ENCODE data around the gene PPIAL4G.
"Not testable (repeated sequence)": the region's sequence is repeated elsewhere in the genome, so short reads cannot be mapped to it uniquely, and the experiment has no call there.

PPIAL4G gene

GRCh38 chr1:148458398-148458797 lies 24.7 kb downstream of the PPIAL4G start:
- not testable (repeated sequence) for ATAC-seq (ENCODE audit: low read depth); H3K4me1 Mint-ChIP-seq; H3K36me3 Mint-ChIP-seq; H3K9me3 Mint-ChIP-seq; H3K27me3 Mint-ChIP-seq
- H3K27ac Mint-ChIP-seq: peak overlapping the region; percentile 98
- H3K4me3 Mint-ChIP-seq: peak overlapping the region; percentile 96
- DNase-seq (ENCODE audit: low spot score in 2 of 2): peak; percentile 17 to 55

- not testable (repeated sequence) for H3K27ac Mint-ChIP-seq; H3K4me3 Mint-ChIP-seq; DNase-seq (ENCODE audit: low spot score in 2 of 2); H3K27me3 Mint-ChIP-seq; ATAC-seq (ENCODE audit: low read depth); H3K36me3 Mint-ChIP-seq; H3K9me3 Mint-ChIP-seq; H3K4me1 Mint-ChIP-seq
These were observed 30.3 kb downstream of the PPIAL4G start for GRCh38 chr1:148452845-148453244.

DNA sequence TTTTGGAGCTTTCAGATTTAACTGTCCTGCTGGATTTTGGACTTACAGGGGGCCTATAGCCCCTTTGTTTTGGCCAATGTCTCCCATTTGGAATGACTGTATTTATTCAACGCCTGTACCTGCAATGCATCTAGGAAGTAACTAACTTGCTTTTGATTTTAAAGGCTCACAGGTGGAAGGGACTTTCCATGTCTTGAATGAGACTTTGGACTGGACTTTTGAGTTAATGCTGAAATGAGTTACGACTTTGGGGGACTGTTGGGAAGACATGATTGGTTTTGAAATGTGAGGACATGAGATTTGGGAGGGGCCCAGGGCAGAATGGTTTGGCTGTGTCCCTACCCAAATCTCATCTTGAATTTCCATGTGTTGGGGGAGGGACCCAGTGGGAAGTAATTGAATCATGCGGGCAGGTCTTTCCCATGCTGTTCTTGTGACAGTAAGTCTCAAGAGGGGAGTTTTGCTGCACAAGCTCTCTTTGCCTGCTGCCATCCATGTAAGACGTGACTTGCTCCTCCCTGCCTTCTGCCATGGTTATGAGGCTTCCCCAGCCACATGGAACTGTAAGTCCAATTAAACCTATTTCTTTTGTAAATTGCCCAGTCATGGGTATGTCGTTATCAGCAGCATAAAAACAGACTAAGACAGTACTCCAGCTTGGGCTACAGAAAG lies 43.3 kb downstream of the PPIAL4G start:
- H3K27me3 Mint-ChIP-seq; ATAC-seq (ENCODE audit: low read depth); H3K9me3 Mint-ChIP-seq; DNase-seq (ENCODE audit: low spot score in 2 of 2); H3K36me3 Mint-ChIP-seq; H3K4me3 Mint-ChIP-seq: not testable (repeated sequence)
- H3K27ac Mint-ChIP-seq: peak overlapping the region; percentile 4
- peaks cover 14% of the 10 kb centered on the region for H3K4me1 Mint-ChIP-seq

- peaks cover 13% of the 10 kb centered on the region for H3K36me3 Mint-ChIP-seq
- no peak overlapping the region for H3K4me3 Mint-ChIP-seq
- no peaks in the 10 kb centered on the region for H3K9me3 Mint-ChIP-seq
- no peak for DNase-seq (ENCODE audit: low spot score in 2 of 2)
- H3K27me3 Mint-ChIP-seq: no peaks in the 10 kb centered on the region
- H3K27ac Mint-ChIP-seq: no peak overlapping the region
- ATAC-seq (ENCODE audit: low read depth): no peak
- H3K4me1 Mint-ChIP-seq: peaks cover 14% of the 10 kb centered on the region
These were observed 47.7 kb downstream of the PPIAL4G start for GRCh38 chr1:148435406-148435805.

DNA sequence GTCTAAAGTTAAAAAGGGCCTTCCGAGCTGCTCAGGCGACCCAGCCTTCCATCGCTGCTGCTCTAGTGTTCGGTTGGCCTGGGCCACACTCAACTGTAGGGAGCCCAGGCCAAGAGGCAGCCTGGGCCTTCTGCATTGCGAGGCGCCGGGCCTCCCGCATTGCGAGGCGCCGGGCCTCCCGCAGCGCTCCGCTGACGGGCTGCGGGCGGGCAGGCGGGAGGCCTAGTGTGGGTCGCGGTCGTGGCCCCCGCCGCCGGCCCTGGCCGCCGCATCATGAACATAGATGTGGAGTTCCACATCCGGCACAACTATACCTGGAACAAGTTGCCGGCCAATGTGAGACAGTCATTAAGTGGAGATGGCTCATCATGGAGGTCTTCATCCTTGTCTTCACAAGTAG lies 48.3 kb downstream of the PPIAL4G start:
- ATAC-seq (ENCODE audit: low read depth) (no peak), DNase-seq (ENCODE audit: low spot score in 2 of 2) (no peak)
- Mint-ChIP-seq H3K27me3 (no peaks in the 10 kb centered on the region), H3K9me3 (no peaks in the 10 kb centered on the region), H3K27ac (no peak overlapping the region), H3K4me3 (no peak overlapping the region), H3K4me1 (peaks cover 14% of the 10 kb centered on the region), H3K36me3 (peaks cover 13% of the 10 kb centered on the region)

GRCh38 chr1:148432916-148433317 lies 50.2 kb downstream of the PPIAL4G start:
- H3K9me3 Mint-ChIP-seq; DNase-seq (ENCODE audit: low spot score in 2 of 2): not testable (repeated sequence)

More at GRCh38 chr1:148432916-148433317, 50.2 kb downstream of the PPIAL4G start:
- peaks cover 22% of the 10 kb centered on the region for H3K36me3 Mint-ChIP-seq
- not testable (repeated sequence) for ATAC-seq (ENCODE audit: low read depth); H3K27me3 Mint-ChIP-seq; H3K27ac Mint-ChIP-seq; H3K4me1 Mint-ChIP-seq; H3K4me3 Mint-ChIP-seq
